Measurements from ENCODE around the gene SLC6A8.

- TF ChIP-seq CTCF (IDR thresholded peaks at IDR 0.05) (no peak), EZH2 (IDR thresholded peaks at IDR 0.05; ENCODE audit: borderline replicate concordance, insufficient read depth, low read depth, low read length, poor library complexity, severe bottlenecking) (no peak)
Observed at GRCh38 chrX:153684467-153685155, 3.1 kb upstream of the SLC6A8 start.

Measured in B cell (primary cell).